HG03045 (cell line): Measurements from ENCODE around the gene NCR3LG1.

Source experiments
- ATAC-seq: cut with Tn5 transposase; IDR thresholded peaks from one replicate; pipeline ENCODE4 v1.9.1; 2021; ENCODE audit warnings: mild to moderate bottlenecking, moderate library complexity; ENCODE audit not compliant: unreplicated experiment

The NCR3LG1 gene

GRCh38 chr11:17391493-17392355, 40.1 kb downstream of the NCR3LG1 start:
- no peak for ATAC-seq

- no peak for ATAC-seq
Observed at GRCh38 chr11:17392872-17393271, 41.3 kb downstream of the NCR3LG1 start.

GRCh38 chr11:17393472-17393871, 41.9 kb downstream of the NCR3LG1 start:
- ATAC-seq: no peak

- ATAC-seq: no peak
Observed at GRCh38 chr11:17394743-17395390, 43.3 kb downstream of the NCR3LG1 start.

GRCh38 chr11:17395554-17395961, 44.0 kb downstream of the NCR3LG1 start:
- ATAC-seq: no peak

GRCh38 chr11:17395978-17396377, 44.4 kb downstream of the NCR3LG1 start:
- ATAC-seq: no peak

GRCh38 chr11:17396598-17397310, 45.2 kb downstream of the NCR3LG1 start:
- no peak for ATAC-seq

GRCh38 chr11:17397311-17398002, 45.9 kb downstream of the NCR3LG1 start:
- no peak for ATAC-seq

- no peak for ATAC-seq
Observed at GRCh38 chr11:17399236-17399635, 47.6 kb downstream of the NCR3LG1 start.

GRCh38 chr11:17400048-17400775, 48.6 kb downstream of the NCR3LG1 start:
- peak; percentile 41 for ATAC-seq

GRCh38 chr11:17401316-17401715, 49.7 kb downstream of the NCR3LG1 start:
- no peak for ATAC-seq

GRCh38 chr11:17401841-17402240, 50.2 kb downstream of the NCR3LG1 start:
- ATAC-seq: no peak

- ATAC-seq: no peak
Observed at GRCh38 chr11:17402486-17402885, 50.9 kb downstream of the NCR3LG1 start.

- no peak for ATAC-seq
Observed at GRCh38 chr11:17403980-17404759, 52.6 kb downstream of the NCR3LG1 start.

GRCh38 chr11:17405232-17406005, 53.8 kb downstream of the NCR3LG1 start:
- ATAC-seq: no peak

GRCh38 chr11:17406082-17406817, 54.6 kb downstream of the NCR3LG1 start:
- ATAC-seq: no peak

GRCh38 chr11:17406818-17407149, 55.2 kb downstream of the NCR3LG1 start:
- no peak for ATAC-seq

- ATAC-seq: no peak
Observed at GRCh38 chr11:17407575-17407974, 56.0 kb downstream of the NCR3LG1 start.
